NCI-H2171 (cell line): ENCODE results near the gene GABPB2.

Experiments
- DNase-seq: peaks from one replicate; lab custom pipeline; 2025; lab: John Stamatoyannopoulos, UW

GABPB2 gene

DNA sequence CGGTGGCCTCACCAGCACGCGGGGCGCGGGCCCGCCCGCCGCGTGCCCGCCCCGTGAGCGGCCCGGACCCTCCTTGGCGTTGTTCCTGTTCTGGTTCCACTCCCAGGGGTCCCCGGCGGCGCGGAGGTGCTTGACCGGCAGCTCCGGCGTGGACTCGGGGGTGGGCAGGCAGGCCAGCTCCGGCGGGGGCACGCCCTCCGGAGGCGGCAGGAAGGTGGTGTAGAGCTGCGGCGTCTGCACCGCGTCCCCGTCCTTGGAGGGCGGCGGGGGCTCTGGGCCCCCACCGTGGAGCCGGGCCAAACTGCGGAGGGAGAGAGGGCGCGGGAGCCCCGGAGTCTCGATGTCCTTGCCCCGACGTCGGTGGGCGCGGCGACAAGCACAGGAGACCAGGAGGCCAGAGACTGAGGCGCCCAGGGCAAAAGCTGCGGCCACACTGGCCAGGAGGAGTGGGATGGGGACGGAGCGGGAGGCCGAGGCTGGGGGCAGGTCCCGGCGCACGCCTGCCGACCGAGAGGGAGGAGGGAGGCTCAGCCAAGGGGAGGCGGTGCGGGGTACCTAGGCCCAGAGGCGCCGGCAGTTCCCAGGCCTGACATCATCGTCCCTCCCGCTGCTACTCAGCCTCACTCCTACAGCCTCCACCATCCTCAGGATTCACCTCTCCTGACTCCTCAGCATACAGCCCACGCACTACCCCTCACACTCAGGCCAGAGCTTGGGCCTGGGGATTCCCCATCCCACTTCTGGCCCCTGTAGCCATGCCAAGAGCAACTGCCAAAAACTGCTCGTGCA is 62.7 kb downstream of the GABPB2 start:
- no peak for DNase-seq

GRCh38 chr1:151134396-151134795 is 63.8 kb downstream of the GABPB2 start:
- no peak for DNase-seq

DNA sequence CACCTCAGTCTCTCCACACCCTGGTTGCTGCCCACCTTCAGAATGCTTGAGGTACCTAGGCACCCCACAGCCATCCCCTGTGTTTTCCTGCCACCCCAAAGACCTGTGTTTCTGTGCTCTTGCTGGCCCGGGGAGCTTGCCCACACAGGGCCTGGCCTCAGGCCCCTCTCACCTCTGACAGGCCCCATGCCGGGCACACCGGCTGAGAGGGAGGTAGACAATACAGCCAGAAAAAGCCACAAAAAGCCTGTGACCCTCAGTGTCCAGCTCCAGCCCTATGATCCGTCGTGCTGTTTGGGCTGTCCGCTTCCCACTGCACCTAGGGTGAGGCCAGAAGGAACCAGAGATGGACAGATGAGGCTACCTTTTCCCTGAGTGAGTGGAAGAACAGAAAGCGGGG is 64.4 kb downstream of the GABPB2 start:
- no peak for DNase-seq

GRCh38 chr1:151135433-151136385 is 65.1 kb downstream of the GABPB2 start:
- no peak for DNase-seq

DNA sequence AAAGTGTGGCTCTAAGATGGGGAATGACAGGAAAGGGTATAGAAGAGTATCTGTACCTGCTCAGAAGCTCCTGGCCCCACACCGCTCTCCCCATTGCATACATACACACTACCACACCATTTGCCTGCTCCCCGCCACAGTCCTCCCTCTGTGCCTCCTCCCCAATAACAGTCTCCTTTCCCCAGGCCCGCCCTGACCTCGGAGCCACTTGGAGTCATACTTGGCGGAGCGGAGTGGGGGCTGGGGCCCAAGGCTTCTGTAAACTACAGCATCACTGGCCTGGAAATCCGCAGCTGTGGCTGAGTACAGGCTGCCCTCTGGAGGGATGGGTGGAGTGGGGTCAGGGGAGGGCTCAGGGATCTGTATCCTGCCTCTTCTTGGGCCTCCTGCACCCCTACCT is 67.2 kb downstream of the GABPB2 start:
- no peak for DNase-seq

GRCh38 chr1:151142411-151143056 is 72.0 kb downstream of the GABPB2 start:
- no peak for DNase-seq

DNA sequence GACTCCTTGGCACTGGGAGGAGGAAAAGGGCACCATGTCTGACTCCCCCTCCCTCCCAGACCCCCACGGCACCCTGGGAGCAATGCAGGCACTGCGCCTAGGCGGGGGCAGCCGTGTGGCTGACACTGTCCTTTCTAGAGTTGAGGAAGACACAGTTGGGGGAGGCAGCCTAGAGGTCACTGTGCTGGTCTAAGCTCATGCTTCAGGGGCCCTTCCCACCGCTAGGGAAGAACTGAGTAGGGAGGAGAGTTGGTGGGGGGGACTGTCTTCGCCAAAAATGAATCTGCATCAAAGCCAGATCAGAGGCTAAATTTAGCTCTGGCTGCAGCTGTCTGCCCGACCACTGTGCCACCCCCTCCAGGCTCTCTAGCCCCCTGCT is 72.5 kb downstream of the GABPB2 start:
- DNase-seq = no peak

- DNase-seq = no peak
Measured at GRCh38 chr1:151143986-151144385, 73.4 kb downstream of the GABPB2 start.

- no peak for DNase-seq
Measured at GRCh38 chr1:151144474-151145303, 74.1 kb downstream of the GABPB2 start.

DNA sequence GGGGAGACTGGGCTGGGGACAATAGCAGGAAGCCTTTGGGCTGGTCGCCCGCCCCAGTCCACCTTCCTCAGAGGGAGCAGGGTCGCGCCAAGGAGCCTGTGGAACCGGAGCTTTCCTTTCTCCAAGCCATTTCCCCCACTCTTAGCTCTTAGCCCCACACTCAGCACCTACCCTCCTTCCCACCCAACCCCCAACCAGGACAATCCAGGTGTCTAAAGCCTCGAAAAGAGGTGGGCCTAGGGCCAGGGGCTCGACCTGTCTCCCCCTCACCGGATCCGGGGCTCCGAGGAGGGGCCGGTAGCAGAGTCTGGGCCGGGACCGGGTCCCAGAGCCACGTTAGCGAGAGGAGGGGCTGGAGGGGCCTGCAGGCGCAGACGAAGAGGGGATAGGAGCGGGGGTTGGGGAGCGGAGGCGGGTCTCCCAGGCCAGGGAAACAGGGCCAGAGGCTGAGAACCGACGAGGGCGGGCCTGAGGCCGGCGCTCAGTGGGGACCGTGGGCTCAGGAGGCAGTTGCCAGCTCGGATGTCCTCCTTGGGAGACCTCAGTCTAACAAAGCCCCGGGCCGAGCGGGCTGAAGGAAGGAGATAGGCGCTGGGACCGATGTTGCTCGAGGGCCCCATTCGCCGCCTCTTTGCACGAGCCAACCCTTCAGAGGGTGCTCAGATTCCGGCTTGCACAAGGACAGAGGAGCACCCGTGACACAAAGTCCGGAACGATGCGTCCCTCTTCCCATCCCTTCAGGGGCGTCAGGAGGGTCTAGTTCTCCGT is 74.9 kb downstream of the GABPB2 start:
- DNase-seq = no peak

DNA sequence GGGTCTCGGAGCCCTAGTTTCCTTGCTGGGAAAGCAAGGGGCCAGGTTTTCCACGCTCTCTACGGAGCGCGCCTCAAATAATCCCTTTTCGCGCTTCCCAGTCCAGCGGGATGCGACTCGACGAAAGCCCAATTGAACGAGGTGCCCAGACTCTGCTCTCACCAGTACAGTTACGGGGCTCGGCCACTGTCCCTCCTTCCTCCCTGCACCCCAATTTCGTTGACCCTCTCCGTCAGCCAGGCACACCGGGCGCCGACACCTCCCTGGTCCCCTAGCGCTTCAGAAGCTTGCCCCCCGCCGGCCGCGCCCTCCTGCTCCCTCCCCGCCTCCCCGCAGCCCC is 75.5 kb downstream of the GABPB2 start:
- no peak for DNase-seq

GRCh38 chr1:151146412-151147131 is 76.0 kb downstream of the GABPB2 start, which contains the start of gene SEMA6C:
TSS of gene SEMA6C (minus strand) at chr1:151146631. CDS start at chr1:151142621, 4,010 bp downstream.
- DNase-seq = peak; percentile 73

- no peak for DNase-seq
Measured at GRCh38 chr1:151147132-151147503, 76.6 kb downstream of the GABPB2 start.

GRCh38 chr1:151147665-151148064 is 77.1 kb downstream of the GABPB2 start:
- DNase-seq = no peak

GRCh38 chr1:151156515-151156819 is 85.9 kb downstream of the GABPB2 start, which contains the start of gene TNFAIP8L2:
TSS of gene TNFAIP8L2 (plus strand) at chr1:151156649. CDS start at chr1:151158698, 2,049 bp downstream.
- DNase-seq = no peak

DNA sequence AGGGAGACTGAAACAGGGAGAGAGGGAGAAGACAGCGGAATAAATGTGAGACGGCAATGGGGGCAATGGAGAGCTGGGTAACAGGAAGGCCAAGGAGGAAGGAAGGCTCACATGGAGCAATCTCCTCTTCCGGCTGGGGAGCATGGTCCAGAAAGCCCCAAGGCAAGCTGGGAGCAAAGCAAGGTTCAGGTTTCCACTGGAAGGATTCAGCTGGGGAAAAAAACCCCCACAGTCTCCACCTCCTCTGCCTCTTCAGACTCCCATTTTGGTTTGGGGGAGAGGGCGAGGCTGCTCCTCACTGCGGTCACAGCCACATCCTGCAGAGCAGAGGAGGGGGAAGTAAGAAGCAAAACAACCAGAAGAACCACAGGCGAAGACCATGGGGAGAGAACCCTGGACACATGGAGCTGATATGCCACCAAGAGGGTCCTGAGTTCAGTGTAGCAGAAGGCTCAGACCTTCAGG is 86.5 kb downstream of the GABPB2 start:
- DNase-seq = no peak

DNA sequence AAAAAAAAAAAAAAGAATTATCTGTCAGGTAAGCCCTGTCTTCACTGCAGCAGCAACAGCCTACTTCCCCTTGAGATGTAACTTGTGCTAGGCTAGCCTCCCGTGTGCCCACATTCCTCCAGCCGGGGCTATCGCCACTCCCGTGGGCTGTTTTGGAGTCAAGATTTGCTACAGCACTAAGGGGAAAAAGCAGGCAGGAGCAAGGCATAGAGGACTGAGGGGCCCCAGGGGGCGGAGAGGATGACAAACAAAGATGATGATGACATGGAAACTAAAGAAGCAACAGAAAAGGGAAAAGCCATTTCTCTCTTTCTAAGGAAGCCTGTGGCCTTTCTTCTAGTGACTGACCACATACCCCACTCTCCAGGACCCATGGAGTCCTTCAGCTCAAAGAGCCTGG is 87.8 kb downstream of the GABPB2 start:
- no peak for DNase-seq

DNA sequence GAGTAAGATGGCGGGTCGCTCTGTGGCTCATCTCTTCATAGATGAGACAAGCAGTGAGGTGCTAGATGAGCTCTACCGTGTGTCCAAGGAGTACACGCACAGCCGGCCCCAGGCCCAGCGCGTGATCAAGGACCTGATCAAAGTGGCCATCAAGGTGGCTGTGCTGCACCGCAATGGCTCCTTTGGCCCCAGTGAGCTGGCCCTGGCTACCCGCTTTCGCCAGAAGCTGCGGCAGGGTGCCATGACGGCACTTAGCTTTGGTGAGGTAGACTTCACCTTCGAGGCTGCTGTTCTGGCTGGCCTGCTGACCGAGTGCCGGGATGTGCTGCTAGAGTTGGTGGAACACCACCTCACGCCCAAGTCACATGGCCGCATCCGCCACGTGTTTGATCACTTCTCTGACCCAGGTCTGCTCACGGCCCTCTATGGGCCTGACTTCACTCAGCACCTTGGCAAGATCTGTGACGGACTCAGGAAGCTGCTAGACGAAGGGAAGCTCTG is 88.2 kb downstream of the GABPB2 start:
- DNase-seq = no peak

- DNase-seq = no peak
Measured at GRCh38 chr1:151159373-151159772, 88.8 kb downstream of the GABPB2 start.

- no peak for DNase-seq
Measured at GRCh38 chr1:151164732-151165280, 94.2 kb downstream of the GABPB2 start.
